Memory B cell (primary cell): Measurements from ENCODE around the gene GNG14.

ENCODE experiments used
- ATAC-seq: fragments of 150-1000 bp; cut with Tn5 transposase; 2 replicates; pipeline ENCODE4 v1.10.0; 2021; ENCODE audit warnings: low read depth, mild to moderate bottlenecking, moderate library complexity
- DNase-seq, 2 donors: peaks; one replicate each; pipeline ENCODE4 v3.0.0; 2022; ENCODE audit warnings: low spot score in 2 of 2
- H3K27ac Mint-ChIP-seq: one replicate; pipeline ENCODE4 v1.8.0; 2022; ENCODE audit warnings: mild to moderate bottlenecking, moderate library complexity, mixed read lengths
- H3K27me3 Mint-ChIP-seq: one replicate; pipeline ENCODE4 v1.8.0; 2022; ENCODE audit warnings: mixed read lengths
- H3K36me3 Mint-ChIP-seq: one replicate; pipeline ENCODE4 v1.8.0; 2022; ENCODE audit warnings: mild to moderate bottlenecking, mixed read lengths
- H3K4me1 Mint-ChIP-seq: one replicate; pipeline ENCODE4 v1.8.0; 2022; ENCODE audit warnings: mixed read lengths
- H3K4me3 Mint-ChIP-seq: one replicate; pipeline ENCODE4 v1.8.0; 2022; ENCODE audit warnings: mild to moderate bottlenecking, moderate library complexity, mixed read lengths
- H3K9me3 Mint-ChIP-seq: one replicate; pipeline ENCODE4 v1.8.0; 2022; ENCODE audit warnings: mixed read lengths

Gene GNG14

DNA sequence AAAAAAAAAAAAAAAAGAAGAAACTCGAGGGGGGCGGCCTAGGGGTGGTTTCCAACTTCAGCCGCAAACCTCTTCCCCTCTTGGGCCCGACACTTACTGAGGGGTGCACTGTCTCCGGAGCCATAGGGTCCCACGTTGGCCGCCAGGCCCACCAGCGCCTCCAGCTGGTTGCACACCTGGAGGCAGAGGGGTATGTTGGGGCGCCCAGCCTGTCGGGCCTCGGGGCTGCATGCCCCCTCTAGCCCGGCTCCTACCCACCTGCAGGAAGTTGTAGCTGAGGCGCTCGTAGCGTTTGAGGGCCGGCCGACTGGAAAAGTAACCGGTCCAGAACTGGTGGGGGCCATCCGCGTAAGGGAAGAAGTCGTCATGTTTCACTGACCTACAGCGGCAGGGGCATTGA lies 29.8 kb upstream of the GNG14 start:
- no peak for DNase-seq
- Mint-ChIP-seq H3K4me1 (peaks cover 13% of the 10 kb centered on the region), H3K4me3 (no peak overlapping the region), H3K27me3 (no peaks in the 10 kb centered on the region), H3K36me3 (peaks cover 37% of the 10 kb centered on the region), H3K9me3 (no peaks in the 10 kb centered on the region), H3K27ac (no peak overlapping the region)
- ATAC-seq: no peak

DNA sequence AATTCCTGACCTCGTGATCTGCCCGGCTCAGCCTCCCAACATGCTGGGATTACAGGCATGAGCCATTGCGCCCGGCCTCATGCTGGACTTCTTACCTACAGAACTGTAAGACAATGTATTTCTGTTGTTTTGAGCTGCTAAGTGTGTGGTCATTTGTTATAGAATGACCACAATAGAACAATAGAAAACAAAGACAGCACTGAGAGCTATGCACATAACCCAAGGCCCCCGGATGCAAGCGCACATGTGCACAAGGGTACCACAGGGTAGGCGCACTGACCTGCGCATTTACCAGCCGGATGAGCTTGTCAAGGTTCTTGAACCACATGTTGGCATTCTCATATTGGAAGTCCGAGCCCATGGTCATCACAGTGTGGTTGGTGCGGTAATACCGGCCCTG lies 26.8 kb upstream of the GNG14 start:
- no peak for DNase-seq
- Mint-ChIP-seq H3K4me3 (no peak overlapping the region), H3K27me3 (no peaks in the 10 kb centered on the region), H3K36me3 (peaks cover 25% of the 10 kb centered on the region), H3K4me1 (peaks cover 23% of the 10 kb centered on the region), H3K27ac (no peak overlapping the region), H3K9me3 (no peaks in the 10 kb centered on the region)
- no peak for ATAC-seq

DNA sequence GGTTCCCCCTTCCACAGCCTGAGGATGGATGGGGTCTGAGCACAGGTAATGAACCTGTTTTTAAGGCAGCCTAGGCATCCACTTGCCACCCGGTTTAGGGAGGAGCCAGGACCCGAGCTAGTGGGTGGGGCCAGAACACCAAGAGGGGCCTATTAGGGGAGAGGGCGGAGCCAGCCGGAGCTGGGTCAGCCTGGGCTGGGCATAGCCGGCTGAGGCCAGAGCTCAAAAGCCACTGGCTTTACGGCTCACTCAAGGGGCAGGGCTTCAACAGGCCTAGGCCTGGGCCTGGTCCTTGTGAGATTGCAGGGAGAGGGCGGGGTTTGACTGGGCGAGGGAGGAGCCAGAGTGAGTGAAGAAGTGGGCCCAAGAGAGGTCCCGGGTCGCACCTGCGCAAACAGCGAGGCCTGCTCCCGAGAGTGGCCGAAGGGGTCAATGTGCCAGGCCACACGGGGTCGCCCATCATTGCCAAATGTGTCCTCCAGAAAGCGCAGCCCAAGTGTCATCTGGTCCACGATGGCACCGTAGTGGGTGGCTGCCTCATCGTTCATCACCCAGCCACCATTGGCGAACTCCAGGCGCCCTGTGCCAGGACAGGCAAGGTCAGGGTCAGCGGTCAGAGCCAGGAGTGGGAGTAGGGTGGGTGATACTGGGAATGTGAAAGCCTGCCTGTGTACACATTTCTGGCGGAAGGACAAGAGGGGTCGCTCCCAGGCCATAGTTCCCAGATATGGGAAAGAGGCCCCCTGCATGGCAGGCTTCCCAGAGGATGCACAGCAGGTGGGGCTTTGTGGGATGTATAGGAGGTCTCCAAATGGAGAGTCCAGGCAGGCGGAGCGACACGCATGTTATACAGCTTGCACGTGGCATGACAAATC lies 23.2 kb upstream of the GNG14 start:
- Mint-ChIP-seq H3K36me3 (peaks cover 11% of the 10 kb centered on the region), H3K4me3 (peak overlapping the region; percentile 96), H3K27me3 (no peaks in the 10 kb centered on the region), H3K9me3 (no peaks in the 10 kb centered on the region), H3K27ac (peak overlapping the region; percentile 99), H3K4me1 (peaks cover 42% of the 10 kb centered on the region)
- no peak for DNase-seq
- no peak for ATAC-seq

DNA sequence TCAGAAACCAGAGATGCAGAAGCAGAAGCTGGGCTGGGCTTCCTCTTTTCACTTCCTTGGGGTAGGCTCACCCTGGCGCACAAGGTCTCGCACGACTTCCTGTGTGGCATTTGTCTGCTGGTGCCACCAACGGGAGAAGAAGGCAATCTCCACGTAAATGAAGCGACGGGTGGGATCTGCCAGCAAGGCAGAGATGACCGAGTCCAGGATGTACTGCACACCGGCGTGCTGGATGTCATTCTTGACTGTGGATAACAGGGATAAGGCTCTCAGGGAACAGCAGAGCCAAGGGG lies 22.6 kb upstream of the GNG14 start:
- peak overlapping the region; percentile 96 for H3K4me3 Mint-ChIP-seq
- H3K4me1 Mint-ChIP-seq: peaks cover 39% of the 10 kb centered on the region
- H3K27ac Mint-ChIP-seq: peak overlapping the region; percentile 99
- H3K36me3 Mint-ChIP-seq: peaks cover 6% of the 10 kb centered on the region
- DNase-seq: peak; percentile 65 to 82
- ATAC-seq: peak; percentile 79
- no peaks in the 10 kb centered on the region for H3K9me3 Mint-ChIP-seq
- H3K27me3 Mint-ChIP-seq: no peaks in the 10 kb centered on the region

DNA sequence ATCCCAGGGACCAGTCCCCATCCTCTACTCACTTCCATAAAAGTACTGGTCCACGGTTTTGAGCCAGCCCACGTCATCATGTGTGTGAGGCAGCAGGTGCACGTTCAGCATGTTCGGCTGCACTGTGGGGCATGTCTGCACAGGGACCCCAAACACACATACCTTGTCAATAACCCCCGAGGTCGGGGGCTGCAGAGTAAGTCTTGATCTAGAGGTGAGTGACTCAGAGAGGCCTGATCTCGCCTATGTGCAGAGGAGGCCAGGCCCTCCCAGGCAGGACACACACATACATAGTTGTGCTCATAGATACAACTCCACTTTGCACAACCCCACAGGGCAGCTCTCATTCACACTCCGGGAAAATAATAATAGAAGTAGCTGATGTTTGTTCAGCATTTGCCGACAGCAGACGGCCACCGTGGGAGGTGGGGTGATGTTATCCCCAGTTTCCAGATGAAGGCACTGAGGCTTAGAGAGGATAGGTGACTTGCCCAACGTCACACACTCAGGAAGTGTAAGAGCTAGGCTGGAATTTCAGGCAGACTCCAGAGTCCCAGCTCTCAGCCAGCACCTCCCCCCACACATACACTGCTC lies 22.0 kb upstream of the GNG14 start:
- H3K27me3 Mint-ChIP-seq: no peaks in the 10 kb centered on the region
- H3K9me3 Mint-ChIP-seq: no peaks in the 10 kb centered on the region

DNA sequence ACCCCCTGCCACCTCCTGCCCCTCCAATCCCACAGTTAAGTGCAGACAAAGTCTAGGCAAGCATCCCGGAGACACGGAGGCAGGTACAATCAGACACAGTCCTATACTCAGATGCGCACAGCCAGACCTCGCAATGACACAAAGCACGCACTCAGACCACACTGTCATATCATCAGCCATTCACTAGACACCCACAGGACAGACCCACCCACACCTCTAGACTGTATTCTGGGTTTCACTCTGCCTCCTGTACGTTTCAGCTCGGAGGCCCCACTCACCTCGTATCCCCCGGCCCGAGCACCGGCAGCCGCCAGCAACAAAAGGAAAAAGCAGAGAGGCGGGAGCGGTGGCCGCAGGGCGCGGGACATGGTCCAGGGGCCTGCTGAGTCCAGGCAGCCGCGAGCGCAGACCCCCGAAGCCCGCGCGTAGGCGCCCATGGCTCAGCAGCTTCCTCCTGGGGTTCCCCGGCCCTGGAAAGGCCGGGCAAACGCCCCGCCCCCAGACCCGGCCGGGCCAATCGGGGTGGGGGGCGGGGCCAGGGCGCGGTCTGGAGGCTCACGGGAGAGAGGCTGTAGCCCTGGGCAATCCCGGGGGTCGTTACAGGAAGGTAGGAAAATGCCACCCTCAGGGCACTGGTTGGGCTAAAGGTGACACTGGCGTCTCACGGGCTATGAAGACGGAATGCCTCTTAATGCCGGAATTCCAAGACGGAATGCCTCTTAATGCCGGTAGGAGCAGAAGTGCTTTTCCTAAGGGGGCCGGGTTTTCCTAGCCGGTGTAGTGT lies 21.3 kb upstream of the GNG14 start, which contains the start of the genes MAN2B1 and WDR83:
Gene MAN2B1 (minus strand): TSS at position 478 of the 784 bp plus-strand sequence. CDS start 41 bp downstream, at position 437.
Gene WDR83 (plus strand): TSS at position 543 of the 784 bp plus-strand sequence. CDS start 2,984 bp downstream, outside the sequence.
- Mint-ChIP-seq H3K4me1 (peaks cover 37% of the 10 kb centered on the region), H3K27me3 (no peaks in the 10 kb centered on the region), H3K36me3 (peaks cover under 1% of the 10 kb centered on the region), H3K9me3 (no peaks in the 10 kb centered on the region), H3K27ac (peak within 1 kb of the TSS; percentile 99), H3K4me3 (peak within 1 kb of the TSS; percentile 96)
- ATAC-seq (peak; percentile 64), DNase-seq (peak; percentile 76 to 77)

More for the DNA sequence above, 22.0 kb upstream of the GNG14 start:
- ATAC-seq (peak; percentile 41), DNase-seq (peak; percentile 28 to 56)
- Mint-ChIP-seq H3K4me3 (peak overlapping the region; percentile 96), H3K4me1 (peaks cover 39% of the 10 kb centered on the region), H3K36me3 (peaks cover 4% of the 10 kb centered on the region), H3K27ac (peak overlapping the region; percentile 99)

DNA sequence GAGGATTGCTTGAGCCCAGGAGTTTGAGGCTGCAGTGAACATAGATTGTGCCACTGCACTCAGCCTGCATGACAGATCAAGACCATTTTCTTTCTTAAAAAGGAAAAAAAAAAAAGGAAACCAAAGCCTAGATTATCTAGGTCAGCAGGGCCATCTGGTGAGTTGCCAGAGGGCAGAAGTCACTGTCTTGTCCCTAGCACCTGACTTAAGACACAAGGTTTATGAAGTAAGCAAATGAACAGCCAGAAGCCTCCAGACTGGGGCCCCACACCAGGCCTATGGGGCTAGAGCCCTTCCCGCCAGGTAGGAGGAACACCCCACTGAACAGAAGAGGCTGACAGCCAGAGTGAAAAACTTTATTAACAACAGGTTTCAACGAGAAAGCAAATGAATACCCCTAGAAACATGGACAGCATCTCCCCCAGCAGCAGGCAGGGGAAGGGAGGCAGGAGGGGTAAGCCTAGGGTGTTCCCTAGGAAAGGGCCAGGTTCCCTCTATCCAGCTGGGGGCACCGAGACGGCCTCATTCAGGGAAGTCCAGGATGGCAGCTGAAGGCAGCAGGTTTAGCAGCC lies 20.0 kb upstream of the GNG14 start:
- Mint-ChIP-seq H3K36me3 (peaks cover 2% of the 10 kb centered on the region), H3K27ac (peak overlapping the region; percentile 24), H3K4me3 (peak overlapping the region; percentile 91), H3K27me3 (no peaks in the 10 kb centered on the region), H3K4me1 (peaks cover 41% of the 10 kb centered on the region), H3K9me3 (no peaks in the 10 kb centered on the region)
- no peak for ATAC-seq
- DNase-seq: no peak

DNA sequence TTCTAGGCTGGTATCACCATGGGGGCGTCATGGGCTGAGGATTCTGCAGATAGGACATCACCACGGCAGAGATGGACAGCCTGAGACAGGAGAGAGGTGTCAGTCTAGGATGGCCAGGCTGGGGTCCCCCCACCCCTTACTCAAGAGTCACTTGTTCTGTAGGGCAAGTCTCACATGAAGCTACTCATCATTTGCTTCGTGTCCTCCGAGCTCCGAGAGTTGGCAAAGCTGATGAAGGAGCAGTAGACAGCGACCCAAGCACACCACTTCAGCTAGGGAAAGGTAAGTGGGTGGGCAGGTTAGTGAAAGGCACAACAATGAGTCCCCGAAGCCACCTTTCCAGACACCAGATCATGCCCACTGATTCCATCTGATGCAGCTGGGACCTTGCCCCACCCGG lies 19.5 kb upstream of the GNG14 start:
- ATAC-seq (no peak), DNase-seq (no peak)
- Mint-ChIP-seq H3K4me3 (peak overlapping the region; percentile 91), H3K36me3 (peaks cover 2% of the 10 kb centered on the region), H3K9me3 (no peaks in the 10 kb centered on the region), H3K27ac (peak overlapping the region; percentile 100), H3K27me3 (no peaks in the 10 kb centered on the region), H3K4me1 (peaks cover 41% of the 10 kb centered on the region)

DNA sequence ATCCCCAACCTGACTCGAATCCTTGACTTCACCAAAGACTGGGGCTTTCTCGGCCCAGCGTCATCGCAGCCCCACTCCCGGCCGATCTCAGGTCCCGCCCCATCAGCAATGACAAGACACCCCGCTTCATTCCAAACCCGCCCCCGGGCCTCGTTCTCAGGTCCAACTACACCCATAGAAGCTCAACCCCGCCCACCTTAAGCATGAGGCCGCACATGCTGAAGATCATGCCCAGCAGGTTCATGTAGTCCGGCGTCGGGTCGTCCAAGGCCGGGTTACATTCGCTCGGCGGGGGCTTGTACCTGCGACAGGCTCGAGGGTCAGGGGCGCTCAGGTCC lies 18.9 kb upstream of the GNG14 start:
- Mint-ChIP-seq H3K36me3 (peaks cover 4% of the 10 kb centered on the region), H3K27ac (peak overlapping the region; percentile 100), H3K27me3 (no peaks in the 10 kb centered on the region), H3K4me3 (peak overlapping the region; percentile 91), H3K9me3 (no peaks in the 10 kb centered on the region), H3K4me1 (peaks cover 41% of the 10 kb centered on the region)
- ATAC-seq (peak; percentile 21), DNase-seq (peak; percentile 43 to 53)

DNA sequence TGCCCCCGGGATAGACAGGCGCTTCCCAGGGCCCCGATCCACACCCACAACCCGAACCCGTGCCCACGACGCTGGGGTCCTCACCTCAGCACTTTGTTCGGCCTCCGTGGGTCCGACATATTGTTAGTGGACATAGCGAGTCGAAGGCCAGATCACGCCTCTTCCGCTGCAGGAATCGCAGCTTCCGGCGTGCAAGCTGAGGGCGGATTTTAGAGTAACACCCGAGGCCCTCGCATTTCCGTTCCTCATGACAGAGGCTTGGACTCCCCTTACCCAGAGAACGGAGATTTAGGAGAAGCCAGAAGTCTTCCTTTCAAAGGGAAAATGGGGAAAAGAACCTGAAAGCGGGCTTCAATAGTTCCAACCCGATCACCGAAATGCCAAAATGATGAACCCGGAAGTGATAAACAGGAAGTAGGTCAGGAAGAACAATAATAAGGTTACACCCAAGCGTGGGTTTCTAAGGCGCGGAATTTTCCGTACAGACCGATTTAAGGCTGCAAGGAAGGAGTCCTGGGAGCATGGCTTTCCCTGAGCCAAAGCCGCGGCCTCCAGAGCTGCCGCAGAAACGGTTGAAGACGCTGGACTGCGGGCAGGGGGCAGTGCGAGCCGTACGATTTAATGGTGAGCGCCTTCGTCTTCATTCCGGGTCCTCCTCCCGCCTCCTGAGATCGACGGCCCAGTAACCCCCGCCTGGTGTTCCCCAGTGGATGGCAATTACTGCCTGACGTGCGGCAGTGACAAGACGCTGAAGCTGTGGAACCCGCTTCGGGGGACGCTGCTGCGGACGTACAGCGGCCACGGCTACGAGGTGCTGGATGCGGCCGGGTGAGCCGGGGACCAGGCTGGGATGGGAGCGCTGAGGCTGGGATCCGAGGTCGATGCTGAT lies 18.3 kb upstream of the GNG14 start:
- H3K36me3 Mint-ChIP-seq: peaks cover 9% of the 10 kb centered on the region
- H3K4me3 Mint-ChIP-seq: peak overlapping the region; percentile 91
- H3K27me3 Mint-ChIP-seq: no peaks in the 10 kb centered on the region
- peaks cover 40% of the 10 kb centered on the region for H3K4me1 Mint-ChIP-seq
- DNase-seq (peak; percentile 78 to 82), ATAC-seq (peak; percentile 10)
- H3K27ac Mint-ChIP-seq: peak overlapping the region; percentile 100
- H3K9me3 Mint-ChIP-seq: no peaks in the 10 kb centered on the region

DNA sequence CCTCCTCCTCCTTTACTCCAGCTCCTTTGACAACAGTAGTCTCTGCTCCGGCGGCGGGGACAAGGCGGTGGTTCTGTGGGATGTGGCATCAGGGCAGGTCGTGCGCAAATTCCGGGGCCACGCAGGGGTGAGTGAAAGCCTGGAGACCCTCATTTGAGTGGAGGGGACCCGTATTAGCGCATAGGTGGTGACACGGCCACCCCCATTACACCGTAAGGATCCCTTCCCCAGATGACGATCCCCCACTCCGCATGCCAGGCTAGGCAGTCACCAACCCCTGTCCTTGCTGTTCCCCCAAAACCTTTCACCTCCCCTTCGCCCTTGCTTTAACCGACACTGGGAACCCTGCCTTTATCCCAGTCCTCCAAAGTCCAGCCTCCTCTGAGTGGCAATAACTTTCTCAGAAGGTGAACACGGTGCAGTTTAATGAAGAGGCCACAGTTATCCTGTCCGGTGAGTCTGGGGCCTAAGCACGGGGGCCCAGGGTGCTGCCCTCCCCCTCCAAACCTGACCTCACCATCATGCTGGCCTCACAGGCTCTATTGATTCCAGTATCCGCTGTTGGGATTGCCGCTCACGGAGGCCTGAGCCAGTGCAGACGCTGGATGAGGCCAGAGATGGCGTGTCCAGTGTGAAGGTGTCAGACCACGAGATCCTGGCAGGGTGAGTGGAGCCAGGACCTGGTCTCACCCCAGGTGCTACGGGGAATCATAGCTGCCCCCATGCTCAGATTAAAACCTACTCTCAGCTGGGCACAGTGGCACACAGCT lies 17.5 kb upstream of the GNG14 start:
- Mint-ChIP-seq H3K4me1 (peaks cover 33% of the 10 kb centered on the region), H3K27me3 (no peaks in the 10 kb centered on the region), H3K4me3 (peak overlapping the region; percentile 91), H3K9me3 (no peaks in the 10 kb centered on the region), H3K36me3 (peaks cover 10% of the 10 kb centered on the region), H3K27ac (peak overlapping the region; percentile 100)
- no peak for ATAC-seq
- DNase-seq: no peak

DNA sequence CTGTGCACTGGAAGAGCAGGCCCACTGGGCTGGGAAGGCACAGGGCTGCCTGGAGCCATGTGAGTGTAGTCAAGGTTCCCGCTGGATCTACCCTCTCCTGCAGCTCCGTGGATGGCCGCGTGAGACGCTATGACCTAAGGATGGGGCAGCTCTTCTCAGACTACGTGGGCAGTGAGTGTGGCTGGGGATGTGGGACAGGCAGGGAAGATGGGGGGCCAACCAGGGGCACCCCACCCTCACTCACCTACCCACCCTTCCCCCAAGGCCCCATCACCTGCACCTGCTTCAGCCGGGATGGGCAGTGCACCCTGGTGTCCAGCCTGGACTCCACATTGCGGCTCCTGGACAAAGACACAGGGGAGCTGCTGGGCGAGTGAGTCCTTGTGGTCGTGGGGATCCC lies 15.1 kb upstream of the GNG14 start:
- no peak for DNase-seq
- no peaks in the 10 kb centered on the region for H3K9me3 Mint-ChIP-seq
- H3K36me3 Mint-ChIP-seq: peaks cover 18% of the 10 kb centered on the region
- ATAC-seq: no peak
- no peaks in the 10 kb centered on the region for H3K27me3 Mint-ChIP-seq
- peaks cover 29% of the 10 kb centered on the region for H3K4me1 Mint-ChIP-seq
- no peak overlapping the region for H3K27ac Mint-ChIP-seq
- no peak overlapping the region for H3K4me3 Mint-ChIP-seq
